ENCODE results near the gene ATP1B2. TPM values are rescaled to one million over a fixed set of nuclear protein-coding genes. Genes with fewer than 3 reads are reported as not detected.

ATP1B2 gene
- total and polyA plus RNA-seq, 4 donors: 0.31 to 16.0 (median 0.87) TPM

DNA sequence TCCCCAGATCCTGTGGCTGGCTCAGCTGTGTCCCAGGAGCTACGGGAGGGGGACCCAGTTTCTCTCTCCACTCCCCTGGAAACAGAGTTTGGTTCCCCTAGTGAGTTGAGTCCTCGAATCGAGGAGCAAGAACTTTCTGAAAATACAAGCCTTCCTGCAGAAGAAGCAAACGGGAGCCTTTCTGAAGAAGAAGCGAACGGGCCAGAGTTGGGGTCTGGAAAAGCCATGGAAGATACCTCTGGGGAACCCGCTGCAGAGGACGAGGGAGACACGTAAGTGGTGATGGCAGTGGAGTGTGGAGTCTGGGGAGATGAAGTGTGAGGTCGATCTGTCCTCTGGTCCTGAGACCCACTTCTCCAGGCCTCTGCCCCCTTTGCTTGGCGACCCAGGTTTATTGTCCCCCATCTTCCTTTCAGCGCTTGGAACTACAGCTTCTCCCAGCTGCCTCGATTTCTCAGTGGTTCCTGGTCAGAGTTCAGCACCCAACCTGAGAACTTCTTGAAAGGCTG, 38.1 kb downstream of the ATP1B2 start:
- peaks cover 7 to 30% (median 8%) of the 10 kb centered on the region in 5 donors for H3K4me1 ChIP-seq (ENCODE audit: control insufficient read depth in 5 of 5, insufficient read depth in 5 of 5, low read length in 5 of 5)
- H3K9me3 ChIP-seq (ENCODE audit: control insufficient read depth in 4 of 4, insufficient read depth in 3 of 4, low read length in 3 of 4): no peaks in the 10 kb centered on the region
- peak overlapping the region; percentile 73 to 87 for H3K9ac ChIP-seq (ENCODE audit: insufficient read depth in 1 of 2, low read length in 2 of 2)
- 17 to 25% methylated on average over 13 of the region's 13 CpGs for WGBS, 2 donors
- DNase-seq (no peak), ATAC-seq (ENCODE audit: insufficient read depth, low FRiP score) (no peak)
- peaks cover 0 to 12% (median 3%) of the 10 kb centered on the region in 4 donors for H3K36me3 ChIP-seq (ENCODE audit: control insufficient read depth in 4 of 4, insufficient read depth in 4 of 4, low read length in 4 of 4)
- no peak for TF ChIP-seq CTCF (IDR thresholded peaks at IDR 0.05; ENCODE audit: control extremely low read depth, extremely low read depth)
- peak overlapping the region; percentile 48 for H3K4me3 ChIP-seq
- peak overlapping the region; percentile 18 to 27 for H3K27ac ChIP-seq (ENCODE audit: low read depth in 1 of 2, low read length in 1 of 2)
- H3K27me3 ChIP-seq (ENCODE audit: control insufficient read depth in 3 of 3, insufficient read depth in 3 of 3, low read length in 2 of 3): no peaks in the 10 kb centered on the region

GRCh38 chr17:7695586-7695985, 44.9 kb downstream of the ATP1B2 start:
- no peak for ATAC-seq (ENCODE audit: insufficient read depth, low FRiP score)
- Histone ChIP-seq H3K36me3 (ENCODE audit: control insufficient read depth in 4 of 4, insufficient read depth in 4 of 4, low read length in 4 of 4) (peaks cover 0 to 8% (median 5%) of the 10 kb centered on the region in 4 donors), H3K4me1 (ENCODE audit: control insufficient read depth in 5 of 5, insufficient read depth in 5 of 5, low read length in 5 of 5) (no peaks in the 10 kb centered on the region), H3K27ac (ENCODE audit: low read depth in 1 of 2, low read length in 1 of 2) (no peak overlapping the region), H3K9ac (ENCODE audit: insufficient read depth in 1 of 2, low read length in 2 of 2) (no peak overlapping the region), H3K27me3 (ENCODE audit: control insufficient read depth in 3 of 3, insufficient read depth in 3 of 3, low read length in 2 of 3) (no peaks in the 10 kb centered on the region), H3K9me3 (ENCODE audit: control insufficient read depth in 4 of 4, insufficient read depth in 3 of 4, low read length in 3 of 4) (no peaks in the 10 kb centered on the region), H3K4me3 (no peak overlapping the region)
- WGBS, 2 donors: 98% methylated on average over 10 of the region's 10 CpGs
- DNase-seq: no peak
- no peak for TF ChIP-seq CTCF (IDR thresholded peaks at IDR 0.05; ENCODE audit: control extremely low read depth, extremely low read depth)

- 98% methylated on average over 4 of the region's 4 CpGs for WGBS, 2 donors
- DNase-seq (no peak), ATAC-seq (ENCODE audit: insufficient read depth, low FRiP score) (no peak)
- Histone ChIP-seq H3K27me3 (ENCODE audit: control insufficient read depth in 3 of 3, insufficient read depth in 3 of 3, low read length in 2 of 3) (no peaks in the 10 kb centered on the region), H3K4me3 (no peak overlapping the region), H3K9me3 (ENCODE audit: control insufficient read depth in 4 of 4, insufficient read depth in 3 of 4, low read length in 3 of 4) (peaks cover 0 to 3% (median 0%) of the 10 kb centered on the region in 4 donors), H3K4me1 (ENCODE audit: control insufficient read depth in 5 of 5, insufficient read depth in 5 of 5, low read length in 5 of 5) (no peaks in the 10 kb centered on the region), H3K9ac (ENCODE audit: insufficient read depth in 1 of 2, low read length in 2 of 2) (no peak overlapping the region), H3K36me3 (ENCODE audit: control insufficient read depth in 4 of 4, insufficient read depth in 4 of 4, low read length in 4 of 4) (peaks cover 0 to 24% (median 13%) of the 10 kb centered on the region in 4 donors), H3K27ac (ENCODE audit: low read depth in 1 of 2, low read length in 1 of 2) (no peak overlapping the region)
- TF ChIP-seq CTCF (IDR thresholded peaks at IDR 0.05; ENCODE audit: control extremely low read depth, extremely low read depth): no peak
These were observed 47.3 kb downstream of the ATP1B2 start for GRCh38 chr17:7697828-7698588.

Data from lung (tissue), 12 donors.